Measurements from ENCODE around the gene WNT8B. TPM values are rescaled to one million over a fixed set of nuclear protein-coding genes. Genes with fewer than 3 reads are reported as not detected.

WNT8B gene
- total and polyA plus RNA-seq, 2 of the 13 experiments (the other 11 are each of a cell fraction or from before 2014, with no cell fraction given): 0.07 to 0.20 TPM

- CTCF ChIA-PET (ENCODE audit: low intra/inter-chr PET ratio, low total read pairs): no interaction called here
- POLR2A ChIA-PET: no interaction called here
- H3K27me3 ChIP-seq (ENCODE audit: control insufficient read depth in 1 of 2, insufficient read depth in 2 of 2, low read length in 2 of 2): no peaks in the 10 kb centered on the region; a peak in 1 of 5 replicates
- ATAC-seq: no peak
- intact Hi-C loops (cut with micrococcal nuclease; ENCODE audit: unreplicated experiment): no loop called here
- H3K4me3 ChIP-seq (replicated peaks in 1 of 3; ENCODE audit: insufficient read depth in 1 of 3, low read depth in 2 of 3, low read length in 3 of 3): no peak overlapping the region
- TF ChIP-seq CREM (IDR thresholded peaks at IDR 0.05) (no peak), CREM (CRISPR knock-in tag; IDR thresholded peaks at IDR 0.05) (no peak), NR2C2 (CRISPR knock-in tag; IDR thresholded peaks at IDR 0.05; ENCODE audit: borderline replicate concordance) (no peak), ZNF274 (CRISPR knock-in tag; IDR thresholded peaks at IDR 0.05) (no peak), KLF11 (CRISPR knock-in tag; IDR thresholded peaks at IDR 0.05) (no peak), ZNF235 (CRISPR knock-in tag; IDR thresholded peaks at IDR 0.05; ENCODE audit: borderline replicate concordance) (no peak), MLX (CRISPR knock-in tag; IDR thresholded peaks at IDR 0.05) (no peak), GABPB1 (CRISPR knock-in tag; IDR thresholded peaks at IDR 0.05) (no peak), RFXANK (CRISPR knock-in tag; IDR thresholded peaks at IDR 0.05) (no peak), ZBTB14 (CRISPR knock-in tag; IDR thresholded peaks at IDR 0.05) (no peak), ZNF414 (CRISPR knock-in tag; IDR thresholded peaks at IDR 0.05) (no peak), RFX3 (CRISPR knock-in tag; IDR thresholded peaks at IDR 0.05) (no peak), ZNF556 (CRISPR knock-in tag; IDR thresholded peaks at IDR 0.05; ENCODE audit: borderline replicate concordance) (no peak), ADNP (CRISPR knock-in tag; IDR thresholded peaks at IDR 0.05) (no peak), ZNF691 (CRISPR knock-in tag; IDR thresholded peaks at IDR 0.05; ENCODE audit: borderline replicate concordance, low read depth) (no peak), MBD4 (IDR thresholded peaks at IDR 0.05; ENCODE audit: borderline replicate concordance, low read length) (no peak), ONECUT2 (CRISPR knock-in tag; IDR thresholded peaks at IDR 0.05) (no peak), SATB2 (CRISPR knock-in tag; IDR thresholded peaks at IDR 0.05) (no peak), ZNF503 (CRISPR knock-in tag; IDR thresholded peaks at IDR 0.05) (no peak)
- H3K9me3 ChIP-seq (ENCODE audit: low read length): no peaks in the 10 kb centered on the region
- no peak overlapping the region for H2AFZ ChIP-seq (ENCODE audit: low read length)
- no peak for FAIRE-seq
- no peaks in the 10 kb centered on the region for H3K4me1 ChIP-seq (ENCODE audit: insufficient read depth, low read length)
- H3K4me2 ChIP-seq (ENCODE audit: low read depth, low read length): no peak overlapping the region
- H3K9ac ChIP-seq (ENCODE audit: insufficient read depth, low read depth, low read length): no peak overlapping the region
- no peaks in the 10 kb centered on the region for H4K20me1 ChIP-seq (ENCODE audit: insufficient read depth, low read length)
- WGBS (ENCODE audit: low lambda C conversion rate): 0% methylated on average over 1 of the region's 1 CpG
- H3K36me3 ChIP-seq (replicated peaks in 1 of 2; ENCODE audit: control insufficient read depth in 1 of 2, insufficient read depth in 2 of 2, low read length in 2 of 2): no peaks in the 10 kb centered on the region
- H3K79me2 ChIP-seq (ENCODE audit: insufficient read depth, low read length): no peaks in the 10 kb centered on the region
- no peak for DNase-seq (ENCODE audit: low spot score)
- no TSS peak for BruUV-seq (replicated peaks)
- no peak overlapping the region for H3K27ac ChIP-seq (ENCODE audit: extremely low read length, insufficient read depth, low read length)
- in situ Hi-C loops (cut with HindIII; ENCODE audit: extremely low pct_ligation_motif_present, low pct_unique_long_range_greater_than_20kb): no loop called here
Measured at GRCh38 chr10:100447663-100448062, 15.1 kb upstream of the WNT8B start.

Measured in HepG2 (cell line).